C4-2B (cell line): ENCODE measurements around the gene ACBD6.

Source experiments
- ZFX ChIP-seq: fragments of 450-650 bp; IDR thresholded peaks from 2 replicates; pipeline ENCODE4 v1.6.1; 2017
- TF ChIP-seq, protein P1 (sequence below): fragments of 450-650 bp; conservative IDR thresholded peaks from 2 replicates; pipeline ENCODE4 v1.5.1; 2017; ENCODE audit warnings: mild to moderate bottlenecking

DNA sequence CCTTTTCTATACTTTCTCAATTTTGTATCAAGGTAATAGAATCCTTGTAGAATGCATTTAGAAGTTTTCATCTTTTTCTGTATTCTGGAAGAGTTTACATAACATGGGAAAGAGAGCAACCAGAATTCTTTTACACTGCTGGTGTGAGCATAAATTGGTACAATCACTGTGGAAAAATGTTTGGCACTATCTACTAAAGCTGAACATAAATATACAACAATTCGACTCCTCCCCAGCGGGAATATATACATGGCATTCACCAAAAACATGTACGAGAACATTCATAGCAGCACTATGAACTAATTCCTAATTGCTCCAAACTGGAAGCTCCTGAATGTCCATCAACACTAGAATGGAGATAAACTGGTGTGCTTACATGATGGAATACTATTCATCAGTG, 1.8 kb upstream of the ACBD6 start:
- TF ChIP-seq, protein P1, sequence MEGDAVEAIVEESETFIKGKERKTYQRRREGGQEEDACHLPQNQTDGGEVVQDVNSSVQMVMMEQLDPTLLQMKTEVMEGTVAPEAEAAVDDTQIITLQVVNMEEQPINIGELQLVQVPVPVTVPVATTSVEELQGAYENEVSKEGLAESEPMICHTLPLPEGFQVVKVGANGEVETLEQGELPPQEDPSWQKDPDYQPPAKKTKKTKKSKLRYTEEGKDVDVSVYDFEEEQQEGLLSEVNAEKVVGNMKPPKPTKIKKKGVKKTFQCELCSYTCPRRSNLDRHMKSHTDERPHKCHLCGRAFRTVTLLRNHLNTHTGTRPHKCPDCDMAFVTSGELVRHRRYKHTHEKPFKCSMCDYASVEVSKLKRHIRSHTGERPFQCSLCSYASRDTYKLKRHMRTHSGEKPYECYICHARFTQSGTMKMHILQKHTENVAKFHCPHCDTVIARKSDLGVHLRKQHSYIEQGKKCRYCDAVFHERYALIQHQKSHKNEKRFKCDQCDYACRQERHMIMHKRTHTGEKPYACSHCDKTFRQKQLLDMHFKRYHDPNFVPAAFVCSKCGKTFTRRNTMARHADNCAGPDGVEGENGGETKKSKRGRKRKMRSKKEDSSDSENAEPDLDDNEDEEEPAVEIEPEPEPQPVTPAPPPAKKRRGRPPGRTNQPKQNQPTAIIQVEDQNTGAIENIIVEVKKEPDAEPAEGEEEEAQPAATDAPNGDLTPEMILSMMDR, result no peak
- no peak for TF ChIP-seq ZFX
